BJ (cell line): ENCODE measurements around the gene DYRK4. TPM values are rescaled to one million over a fixed set of nuclear protein-coding genes. Genes with fewer than 3 reads are reported as not detected.

ENCODE experiments used
- CTCF ChIA-PET: fragments of 350-600 bp; formaldehyde crosslinking; extraction: SDS; loops from one replicate; lab custom pipeline; 2021; ENCODE audit warnings: antibody characterized with exemption, inconsistent platforms; lab: Yijun Ruan, JAX
- POLR2A ChIA-PET: fragments of 300-600 bp; sonication (Branson Sonifier 250); formaldehyde crosslinking; extraction: SDS; loops from one replicate; lab custom pipeline; 2021; ENCODE audit warnings: antibody characterized with exemption; lab: Charles Lee
- DNase-seq: peaks from one replicate; pipeline ENCODE4 v3.0.0-alpha.2; 2011; ENCODE audit warnings: low read depth
- H3K27me3 ChIP-seq: 2 replicates; pipeline ENCODE4 v1.6.0; 2011; ENCODE audit warnings: low read length; ENCODE audit not compliant: control insufficient read depth, insufficient read depth
- H3K36me3 ChIP-seq: 2 replicates; pipeline ENCODE4 v1.5.1; 2011; ENCODE audit warnings: low read length; ENCODE audit not compliant: control insufficient read depth, insufficient read depth
- H3K4me3 ChIP-seq: 2 replicates; pipeline ENCODE4 v1.5.1; 2011; ENCODE audit warnings: low read depth, mild to moderate bottlenecking, control low read depth, low read length
- polyA plus RNA-seq: library from polyadenylated mRNA; depleted of rRNA; stranded (reverse); fragments of >200 nt; gene quantifications from 2 replicates; pipeline ENCODE4 v1.2.3, GENCODE V29; 2011
- TF ChIP-seq, protein P1 (sequence below): IDR thresholded peaks from 2 replicates; pipeline ENCODE4 v1.5.1; 2011; ENCODE audit warnings: low read depth, mild to moderate bottlenecking, control low read depth, inconsistent platforms, low read length, moderate library complexity; ENCODE audit not compliant: insufficient read depth

DYRK4 gene
- polyA plus RNA-seq, 1 experiment: 77.5 TPM

GRCh38 chr12:4609071-4609470 lies 47.1 kb downstream of the DYRK4 start:
- TF ChIP-seq, protein P1, sequence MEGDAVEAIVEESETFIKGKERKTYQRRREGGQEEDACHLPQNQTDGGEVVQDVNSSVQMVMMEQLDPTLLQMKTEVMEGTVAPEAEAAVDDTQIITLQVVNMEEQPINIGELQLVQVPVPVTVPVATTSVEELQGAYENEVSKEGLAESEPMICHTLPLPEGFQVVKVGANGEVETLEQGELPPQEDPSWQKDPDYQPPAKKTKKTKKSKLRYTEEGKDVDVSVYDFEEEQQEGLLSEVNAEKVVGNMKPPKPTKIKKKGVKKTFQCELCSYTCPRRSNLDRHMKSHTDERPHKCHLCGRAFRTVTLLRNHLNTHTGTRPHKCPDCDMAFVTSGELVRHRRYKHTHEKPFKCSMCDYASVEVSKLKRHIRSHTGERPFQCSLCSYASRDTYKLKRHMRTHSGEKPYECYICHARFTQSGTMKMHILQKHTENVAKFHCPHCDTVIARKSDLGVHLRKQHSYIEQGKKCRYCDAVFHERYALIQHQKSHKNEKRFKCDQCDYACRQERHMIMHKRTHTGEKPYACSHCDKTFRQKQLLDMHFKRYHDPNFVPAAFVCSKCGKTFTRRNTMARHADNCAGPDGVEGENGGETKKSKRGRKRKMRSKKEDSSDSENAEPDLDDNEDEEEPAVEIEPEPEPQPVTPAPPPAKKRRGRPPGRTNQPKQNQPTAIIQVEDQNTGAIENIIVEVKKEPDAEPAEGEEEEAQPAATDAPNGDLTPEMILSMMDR: no peak
- ChIA-PET CTCF (interaction anchor here (0.9 kb wide), 1 partner anchor 25 kb away, joined by 3 read pairs; no protein-coding TSS in a partner anchor), POLR2A (no interaction called here)
- no peaks in the 10 kb centered on the region for H3K27me3 ChIP-seq
- peaks cover 9% of the 10 kb centered on the region for H3K36me3 ChIP-seq
- no peak for DNase-seq
- no peak overlapping the region for H3K4me3 ChIP-seq

DNA sequence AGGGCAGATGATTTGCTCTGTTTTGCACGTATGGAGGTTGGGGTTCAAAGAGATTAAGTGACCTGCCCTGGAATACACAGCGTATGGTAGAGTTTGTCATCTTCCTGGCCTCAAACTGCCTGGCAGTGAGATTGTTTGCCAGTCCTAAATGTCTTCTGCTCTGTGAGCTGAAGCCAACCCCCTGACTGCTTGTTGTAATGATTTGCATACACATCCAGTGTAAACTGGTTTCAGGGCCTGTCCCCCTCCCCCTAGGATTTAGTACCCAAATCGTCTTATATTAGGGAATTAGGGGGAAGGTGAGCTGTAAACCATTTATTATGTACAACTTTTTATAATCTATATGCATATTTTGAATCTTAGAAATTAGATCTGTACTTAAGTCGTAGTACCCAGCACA lies 48.5 kb downstream of the DYRK4 start:
- Histone ChIP-seq H3K4me3 (no peak overlapping the region), H3K27me3 (no peaks in the 10 kb centered on the region), H3K36me3 (peaks cover 9% of the 10 kb centered on the region)
- CTCF ChIA-PET: interaction anchor here (1.0 to 1.4 kb wide), 2 partner anchors 10 to 16 kb away, joined by 4 to 5 read pairs; no protein-coding TSS in a partner anchor
- DNase-seq: no peak
- TF ChIP-seq, protein P1: no peak
- POLR2A ChIA-PET: no interaction called here

DNA sequence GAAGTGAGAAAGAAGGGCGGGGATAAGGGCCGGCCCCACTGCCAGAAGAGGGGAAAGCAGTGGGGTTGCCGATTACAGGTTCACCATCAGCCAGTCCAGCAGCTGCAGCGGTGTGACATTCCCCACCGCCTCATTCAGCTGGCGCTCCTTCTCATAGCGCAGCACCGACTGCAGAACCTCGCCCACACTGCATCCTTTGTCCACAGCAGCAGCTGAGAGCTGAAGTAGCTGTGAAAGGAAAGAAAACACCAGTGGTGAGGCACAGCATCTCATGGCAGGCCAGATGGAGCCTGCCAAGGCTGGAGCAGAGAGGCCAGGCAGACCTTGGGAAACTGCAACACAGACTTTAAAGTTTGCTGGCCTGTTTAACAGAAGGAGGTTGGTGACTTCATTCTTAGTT lies 53.7 kb downstream of the DYRK4 start:
- H3K4me3 ChIP-seq: no peak overlapping the region
- POLR2A ChIA-PET: no interaction called here

GRCh38 chr12:4621511-4621910 lies 59.5 kb downstream of the DYRK4 start:
- CTCF ChIA-PET: interaction anchor here (1.2 kb wide), 1 partner anchor 9 kb away, joined by 4 read pairs; no protein-coding TSS in a partner anchor
- H3K4me3 ChIP-seq: no peak overlapping the region
- no peak for DNase-seq
- H3K36me3 ChIP-seq: no peaks in the 10 kb centered on the region
- TF ChIP-seq, protein P1: no peak
- H3K27me3 ChIP-seq: no peaks in the 10 kb centered on the region
- POLR2A ChIA-PET: no interaction called here

More for the DNA sequence above, 53.7 kb downstream of the DYRK4 start:
- CTCF ChIA-PET: interaction anchor here (2.0 kb wide), 1 partner anchor 11 kb away, joined by 9 read pairs; no protein-coding TSS in a partner anchor
- DNase-seq: no peak
- Histone ChIP-seq H3K27me3 (no peaks in the 10 kb centered on the region), H3K36me3 (peaks cover 4% of the 10 kb centered on the region)
- TF ChIP-seq, protein P1: no peak

- no peak overlapping the region for H3K4me3 ChIP-seq
- H3K27me3 ChIP-seq: no peaks in the 10 kb centered on the region
- H3K36me3 ChIP-seq: no peaks in the 10 kb centered on the region
- TF ChIP-seq, protein P1: no peak
- no peak for DNase-seq
- ChIA-PET CTCF (interaction anchor here (0.6 kb wide), 1 partner anchor 17 kb away, joined by 4 read pairs; no protein-coding TSS in a partner anchor), POLR2A (no interaction called here)
Measured at GRCh38 chr12:4626543-4626942, 64.5 kb downstream of the DYRK4 start.
